ENCODE measurements around the gene GALM.

DNA sequence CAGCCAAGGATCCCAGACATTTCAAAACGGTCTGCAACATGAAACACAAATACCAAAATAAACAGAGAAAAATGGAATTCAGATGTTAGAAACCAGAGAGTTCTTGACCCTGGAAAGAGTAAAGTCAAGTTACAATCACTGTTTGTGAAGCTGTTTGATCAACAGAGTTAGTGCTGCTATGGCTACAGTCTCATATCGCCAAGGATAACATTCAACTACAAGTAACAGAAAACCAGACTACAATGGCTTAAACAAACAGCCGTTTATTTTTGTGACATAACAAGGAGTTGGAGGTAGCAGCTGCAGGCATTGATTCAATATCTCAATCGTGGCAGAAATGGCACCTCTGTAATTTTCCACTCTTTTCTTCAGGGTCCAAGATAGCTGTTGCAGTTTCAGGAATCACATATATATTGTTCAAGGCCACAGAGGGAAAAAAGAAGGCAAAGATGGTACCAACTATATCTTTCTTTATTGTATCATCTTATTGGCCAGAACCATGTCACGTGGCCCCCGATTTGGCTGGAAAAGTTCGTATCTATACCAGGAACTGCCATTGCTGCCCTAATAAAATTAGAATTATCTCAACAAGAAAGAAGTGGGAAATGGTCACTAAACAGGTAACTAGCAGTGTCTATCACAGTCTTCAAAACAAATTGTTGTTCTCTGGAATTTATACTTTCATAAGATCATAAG, 45.5 kb upstream of the GALM start:
- no peak for TF ChIP-seq ZNF792 (tag by site-specific recombination; IDR thresholded peaks at IDR 0.05)
- TF ChIP-seq ZNF530 (tag by site-specific recombination; IDR thresholded peaks at IDR 0.05; ENCODE audit: low read depth), result no peak
- TF ChIP-seq, protein P1, sequence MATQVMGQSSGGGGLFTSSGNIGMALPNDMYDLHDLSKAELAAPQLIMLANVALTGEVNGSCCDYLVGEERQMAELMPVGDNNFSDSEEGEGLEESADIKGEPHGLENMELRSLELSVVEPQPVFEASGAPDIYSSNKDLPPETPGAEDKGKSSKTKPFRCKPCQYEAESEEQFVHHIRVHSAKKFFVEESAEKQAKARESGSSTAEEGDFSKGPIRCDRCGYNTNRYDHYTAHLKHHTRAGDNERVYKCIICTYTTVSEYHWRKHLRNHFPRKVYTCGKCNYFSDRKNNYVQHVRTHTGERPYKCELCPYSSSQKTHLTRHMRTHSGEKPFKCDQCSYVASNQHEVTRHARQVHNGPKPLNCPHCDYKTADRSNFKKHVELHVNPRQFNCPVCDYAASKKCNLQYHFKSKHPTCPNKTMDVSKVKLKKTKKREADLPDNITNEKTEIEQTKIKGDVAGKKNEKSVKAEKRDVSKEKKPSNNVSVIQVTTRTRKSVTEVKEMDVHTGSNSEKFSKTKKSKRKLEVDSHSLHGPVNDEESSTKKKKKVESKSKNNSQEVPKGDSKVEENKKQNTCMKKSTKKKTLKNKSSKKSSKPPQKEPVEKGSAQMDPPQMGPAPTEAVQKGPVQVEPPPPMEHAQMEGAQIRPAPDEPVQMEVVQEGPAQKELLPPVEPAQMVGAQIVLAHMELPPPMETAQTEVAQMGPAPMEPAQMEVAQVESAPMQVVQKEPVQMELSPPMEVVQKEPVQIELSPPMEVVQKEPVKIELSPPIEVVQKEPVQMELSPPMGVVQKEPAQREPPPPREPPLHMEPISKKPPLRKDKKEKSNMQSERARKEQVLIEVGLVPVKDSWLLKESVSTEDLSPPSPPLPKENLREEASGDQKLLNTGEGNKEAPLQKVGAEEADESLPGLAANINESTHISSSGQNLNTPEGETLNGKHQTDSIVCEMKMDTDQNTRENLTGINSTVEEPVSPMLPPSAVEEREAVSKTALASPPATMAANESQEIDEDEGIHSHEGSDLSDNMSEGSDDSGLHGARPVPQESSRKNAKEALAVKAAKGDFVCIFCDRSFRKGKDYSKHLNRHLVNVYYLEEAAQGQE (tag by site-specific recombination; IDR thresholded peaks at IDR 0.05), result no peak
- TF ChIP-seq, protein P2, sequence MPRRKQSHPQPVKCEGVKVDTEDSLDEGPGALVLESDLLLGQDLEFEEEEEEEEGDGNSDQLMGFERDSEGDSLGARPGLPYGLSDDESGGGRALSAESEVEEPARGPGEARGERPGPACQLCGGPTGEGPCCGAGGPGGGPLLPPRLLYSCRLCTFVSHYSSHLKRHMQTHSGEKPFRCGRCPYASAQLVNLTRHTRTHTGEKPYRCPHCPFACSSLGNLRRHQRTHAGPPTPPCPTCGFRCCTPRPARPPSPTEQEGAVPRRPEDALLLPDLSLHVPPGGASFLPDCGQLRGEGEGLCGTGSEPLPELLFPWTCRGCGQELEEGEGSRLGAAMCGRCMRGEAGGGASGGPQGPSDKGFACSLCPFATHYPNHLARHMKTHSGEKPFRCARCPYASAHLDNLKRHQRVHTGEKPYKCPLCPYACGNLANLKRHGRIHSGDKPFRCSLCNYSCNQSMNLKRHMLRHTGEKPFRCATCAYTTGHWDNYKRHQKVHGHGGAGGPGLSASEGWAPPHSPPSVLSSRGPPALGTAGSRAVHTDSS (tag by site-specific recombination; IDR thresholded peaks at IDR 0.05), result no peak
- TF ChIP-seq, protein P3, sequence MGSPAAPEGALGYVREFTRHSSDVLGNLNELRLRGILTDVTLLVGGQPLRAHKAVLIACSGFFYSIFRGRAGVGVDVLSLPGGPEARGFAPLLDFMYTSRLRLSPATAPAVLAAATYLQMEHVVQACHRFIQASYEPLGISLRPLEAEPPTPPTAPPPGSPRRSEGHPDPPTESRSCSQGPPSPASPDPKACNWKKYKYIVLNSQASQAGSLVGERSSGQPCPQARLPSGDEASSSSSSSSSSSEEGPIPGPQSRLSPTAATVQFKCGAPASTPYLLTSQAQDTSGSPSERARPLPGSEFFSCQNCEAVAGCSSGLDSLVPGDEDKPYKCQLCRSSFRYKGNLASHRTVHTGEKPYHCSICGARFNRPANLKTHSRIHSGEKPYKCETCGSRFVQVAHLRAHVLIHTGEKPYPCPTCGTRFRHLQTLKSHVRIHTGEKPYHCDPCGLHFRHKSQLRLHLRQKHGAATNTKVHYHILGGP (tag by site-specific recombination; IDR thresholded peaks at IDR 0.05), result no peak
- no peak for TF ChIP-seq TRIM28 (IDR thresholded peaks at IDR 0.05; ENCODE audit: borderline replicate concordance, low read length)
